ENCODE measurements around the gene TRIM2. TPM values are rescaled to one million over a fixed set of nuclear protein-coding genes. Genes with fewer than 3 reads are reported as not detected.

The TRIM2 gene
- polyA plus RNA-seq, 1 of the 3 experiments (the other 2 are of a cell fraction) = 16.4 TPM

- TF ChIP-seq PBX3 (IDR thresholded peaks at IDR 0.05) = no peak
- no peak for TF ChIP-seq MAX (IDR thresholded peaks at IDR 0.05; ENCODE audit: low read depth)
- TF ChIP-seq RAD21 (IDR thresholded peaks at IDR 0.05; ENCODE audit: low read length) = no peak
- TF ChIP-seq, protein P1, sequence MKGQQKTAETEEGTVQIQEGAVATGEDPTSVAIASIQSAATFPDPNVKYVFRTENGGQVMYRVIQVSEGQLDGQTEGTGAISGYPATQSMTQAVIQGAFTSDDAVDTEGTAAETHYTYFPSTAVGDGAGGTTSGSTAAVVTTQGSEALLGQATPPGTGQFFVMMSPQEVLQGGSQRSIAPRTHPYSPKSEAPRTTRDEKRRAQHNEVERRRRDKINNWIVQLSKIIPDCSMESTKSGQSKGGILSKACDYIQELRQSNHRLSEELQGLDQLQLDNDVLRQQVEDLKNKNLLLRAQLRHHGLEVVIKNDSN (IDR thresholded peaks at IDR 0.05; ENCODE audit: borderline replicate concordance, low read depth) = no peak
- TF ChIP-seq FOSL2 (IDR thresholded peaks at IDR 0.05; ENCODE audit: borderline replicate concordance, low read depth) = no peak
- TF ChIP-seq POLR2AphosphoS5 (IDR thresholded peaks at IDR 0.05; ENCODE audit: low read depth, low read length) = no peak
- TF ChIP-seq GABPA (IDR thresholded peaks at IDR 0.05; ENCODE audit: low read depth) = no peak
- TF ChIP-seq TCF12 (IDR thresholded peaks at IDR 0.05) = no peak
- no peak overlapping the region for H3K27ac ChIP-seq (ENCODE audit: low read depth in 2 of 2, low read length in 1 of 2)
- H3K27me3 ChIP-seq (ENCODE audit: insufficient read depth) = no peaks in the 10 kb centered on the region
- H2AFZ ChIP-seq (ENCODE audit: low read depth) = no peak overlapping the region
- H3K9me3 ChIP-seq = peaks cover 8% of the 10 kb centered on the region; the same call in 1 of the 2 replicates
- DNase-seq = no peak
- ChIA-PET CTCF (interaction anchor here (0.9 to 1.5 kb wide), 3 partner anchors 10 to 154 kb away, joined by 3 read pairs; no protein-coding TSS in a partner anchor), POLR2A (no interaction called here)
- H4K20me1 ChIP-seq (ENCODE audit: insufficient read depth) = no peaks in the 10 kb centered on the region
- no peaks in the 10 kb centered on the region for H3K9me2 ChIP-seq
- no peak overlapping the region for H3K4me2 ChIP-seq
- WGBS (ENCODE audit: low lambda C conversion rate) = 70% methylated on average over 8 of the region's 11 CpGs
- H3F3A ChIP-seq (replicated peaks; ENCODE audit: insufficient read depth) = no peaks in the 10 kb centered on the region
- no peaks in the 10 kb centered on the region for H3K79me2 ChIP-seq (ENCODE audit: insufficient read depth)
- H3K36me3 ChIP-seq (replicated peaks in 1 of 2; ENCODE audit: control insufficient read depth in 1 of 2, insufficient read depth in 2 of 2, low read length in 1 of 2) = peaks cover 42 to 53% of the 10 kb centered on the region in 2 experiments
- peaks cover 0 to 6% of the 10 kb centered on the region in 2 experiments; a peak in 2 of 4 replicates for H3K4me1 ChIP-seq (ENCODE audit: control insufficient read depth in 1 of 2, insufficient read depth in 2 of 2, low read depth in 1 of 2, low read length in 1 of 2)
- H3K4me3 ChIP-seq (ENCODE audit: low read depth in 2 of 2, low read length in 1 of 2) = no peak overlapping the region
- no peak overlapping the region for H3K9ac ChIP-seq
Observed at GRCh38 chr4:153296040-153296823, 92.0 kb downstream of the TRIM2 start.

DNA sequence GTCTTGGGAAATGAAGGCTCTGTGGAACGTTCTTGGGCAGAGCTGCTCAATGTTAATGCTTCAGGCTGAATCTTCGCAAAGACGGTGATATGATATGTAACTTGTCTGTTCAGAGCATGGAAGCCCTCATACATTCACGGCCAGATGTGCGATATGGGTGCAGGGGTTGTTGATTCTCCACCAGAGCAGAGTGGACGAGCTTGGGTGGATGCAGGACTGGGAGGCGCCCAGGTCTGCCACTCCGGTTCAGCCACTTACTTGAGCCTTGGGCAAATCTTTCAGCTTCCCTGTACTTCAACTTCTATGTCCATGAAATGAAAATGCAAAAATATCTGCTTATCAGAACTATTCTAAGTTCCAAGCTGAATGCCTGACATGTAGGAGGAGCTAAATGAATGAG, 92.9 kb downstream of the TRIM2 start:
- peaks cover 0 to 6% of the 10 kb centered on the region in 2 experiments; a peak in 2 of 4 replicates for H3K4me1 ChIP-seq (ENCODE audit: control insufficient read depth in 1 of 2, insufficient read depth in 2 of 2, low read depth in 1 of 2, low read length in 1 of 2)
- H3K4me3 ChIP-seq (ENCODE audit: low read depth in 2 of 2, low read length in 1 of 2) = no peak overlapping the region
- H4K20me1 ChIP-seq (ENCODE audit: insufficient read depth) = no peaks in the 10 kb centered on the region
- H3K36me3 ChIP-seq (replicated peaks in 1 of 2; ENCODE audit: control insufficient read depth in 1 of 2, insufficient read depth in 2 of 2, low read length in 1 of 2) = peaks cover 44 to 46% of the 10 kb centered on the region in 2 experiments
- no peak overlapping the region for H3K9ac ChIP-seq
- H3F3A ChIP-seq (replicated peaks; ENCODE audit: insufficient read depth) = no peaks in the 10 kb centered on the region
- ChIA-PET CTCF (interaction anchor here (0.9 to 1.5 kb wide), 3 partner anchors 9 to 154 kb away, joined by 3 read pairs; no protein-coding TSS in a partner anchor), POLR2A (no interaction called here)
- 97% methylated on average over 7 of the region's 8 CpGs for WGBS (ENCODE audit: low lambda C conversion rate)
- no peak overlapping the region for H3K4me2 ChIP-seq
- H2AFZ ChIP-seq (ENCODE audit: low read depth) = no peak overlapping the region
- H3K27me3 ChIP-seq (ENCODE audit: insufficient read depth) = no peaks in the 10 kb centered on the region
- H3K27ac ChIP-seq (ENCODE audit: low read depth in 2 of 2, low read length in 1 of 2) = no peak overlapping the region
- peaks cover 14% of the 10 kb centered on the region; the same call in 1 of the 2 replicates for H3K9me3 ChIP-seq
- H3K9me2 ChIP-seq = no peaks in the 10 kb centered on the region
- DNase-seq = no peak
- 0 out of 2 replicates have a peak, but pooled peaks cover 7% of the 10 kb centered on the region for H3K79me2 ChIP-seq (ENCODE audit: insufficient read depth)
- TF ChIP-seq, protein P2, sequence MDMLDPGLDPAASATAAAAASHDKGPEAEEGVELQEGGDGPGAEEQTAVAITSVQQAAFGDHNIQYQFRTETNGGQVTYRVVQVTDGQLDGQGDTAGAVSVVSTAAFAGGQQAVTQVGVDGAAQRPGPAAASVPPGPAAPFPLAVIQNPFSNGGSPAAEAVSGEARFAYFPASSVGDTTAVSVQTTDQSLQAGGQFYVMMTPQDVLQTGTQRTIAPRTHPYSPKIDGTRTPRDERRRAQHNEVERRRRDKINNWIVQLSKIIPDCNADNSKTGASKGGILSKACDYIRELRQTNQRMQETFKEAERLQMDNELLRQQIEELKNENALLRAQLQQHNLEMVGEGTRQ (IDR thresholded peaks at IDR 0.05; ENCODE audit: borderline replicate concordance, low read depth, low read length) = no peak
- TF ChIP-seq MAX (IDR thresholded peaks at IDR 0.05; ENCODE audit: low read depth) (no peak), RXRA (IDR thresholded peaks at IDR 0.05; ENCODE audit: borderline replicate concordance, low read depth) (no peak), SIN3A (IDR thresholded peaks at IDR 0.05; ENCODE audit: borderline replicate concordance, low read depth, low read length) (no peak), MEF2A (IDR thresholded peaks at IDR 0.05; ENCODE audit: borderline replicate concordance, low read depth) (no peak), RCOR1 (IDR thresholded peaks at IDR 0.05; ENCODE audit: low read length) (no peak), RFX5 (IDR thresholded peaks at IDR 0.05; ENCODE audit: low read length) (no peak), IRF3 (IDR thresholded peaks at IDR 0.05; ENCODE audit: low read depth, low read length) (no peak)
- TF ChIP-seq, protein P3, sequence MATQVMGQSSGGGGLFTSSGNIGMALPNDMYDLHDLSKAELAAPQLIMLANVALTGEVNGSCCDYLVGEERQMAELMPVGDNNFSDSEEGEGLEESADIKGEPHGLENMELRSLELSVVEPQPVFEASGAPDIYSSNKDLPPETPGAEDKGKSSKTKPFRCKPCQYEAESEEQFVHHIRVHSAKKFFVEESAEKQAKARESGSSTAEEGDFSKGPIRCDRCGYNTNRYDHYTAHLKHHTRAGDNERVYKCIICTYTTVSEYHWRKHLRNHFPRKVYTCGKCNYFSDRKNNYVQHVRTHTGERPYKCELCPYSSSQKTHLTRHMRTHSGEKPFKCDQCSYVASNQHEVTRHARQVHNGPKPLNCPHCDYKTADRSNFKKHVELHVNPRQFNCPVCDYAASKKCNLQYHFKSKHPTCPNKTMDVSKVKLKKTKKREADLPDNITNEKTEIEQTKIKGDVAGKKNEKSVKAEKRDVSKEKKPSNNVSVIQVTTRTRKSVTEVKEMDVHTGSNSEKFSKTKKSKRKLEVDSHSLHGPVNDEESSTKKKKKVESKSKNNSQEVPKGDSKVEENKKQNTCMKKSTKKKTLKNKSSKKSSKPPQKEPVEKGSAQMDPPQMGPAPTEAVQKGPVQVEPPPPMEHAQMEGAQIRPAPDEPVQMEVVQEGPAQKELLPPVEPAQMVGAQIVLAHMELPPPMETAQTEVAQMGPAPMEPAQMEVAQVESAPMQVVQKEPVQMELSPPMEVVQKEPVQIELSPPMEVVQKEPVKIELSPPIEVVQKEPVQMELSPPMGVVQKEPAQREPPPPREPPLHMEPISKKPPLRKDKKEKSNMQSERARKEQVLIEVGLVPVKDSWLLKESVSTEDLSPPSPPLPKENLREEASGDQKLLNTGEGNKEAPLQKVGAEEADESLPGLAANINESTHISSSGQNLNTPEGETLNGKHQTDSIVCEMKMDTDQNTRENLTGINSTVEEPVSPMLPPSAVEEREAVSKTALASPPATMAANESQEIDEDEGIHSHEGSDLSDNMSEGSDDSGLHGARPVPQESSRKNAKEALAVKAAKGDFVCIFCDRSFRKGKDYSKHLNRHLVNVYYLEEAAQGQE (IDR thresholded peaks at IDR 0.05; ENCODE audit: low read depth, low read length) = no peak
